ENCODE results near the gene MAP3K4.

GRCh38 chr6:161137320-161137719, 145.8 kb downstream of the MAP3K4 start:
- TF ChIP-seq CTCF (IDR thresholded peaks at IDR 0.05) (no peak), POLR2A (IDR thresholded peaks at IDR 0.05) (no peak), POLR2AphosphoS5 (IDR thresholded peaks at IDR 0.05) (no peak)

All from sigmoid colon (tissue), 4 donors.